Tibial artery (tissue), 4 donors: ENCODE results near the gene SPATS1.
"Not testable (repeated sequence)": the region's sequence is repeated elsewhere in the genome, so short reads cannot be mapped to it uniquely, and the experiment has no call there.

Experiments used
- DNase-seq, 2 donors: peaks; one replicate each; pipeline ENCODE4 v3.0.0-alpha.2; 2019
- H3K27ac ChIP-seq, 2 donors: fragments of 200-600 bp; sonication (generic) in 1 of 2; 1 replicate in 1 of 2; 2 replicates in 1 of 2; pipeline ENCODE4 v1.5.1; 2018 to 2019; ENCODE audit warnings: mild to moderate bottlenecking in 1 of 2
- H3K27me3 ChIP-seq, 2 donors: fragments of 200-600 bp; sonication (generic) in 1 of 2; one replicate each; pipeline versions ENCODE4 v1.5.1 to v1.6.0; 2016 to 2019
- H3K36me3 ChIP-seq, 3 donors: fragments of 200-600 bp; sonication (generic) in 2 of 3; one replicate each; pipeline ENCODE4 v1.5.1; 2016 to 2019; ENCODE audit warnings: mild to moderate bottlenecking in 2 of 3
- H3K4me1 ChIP-seq, 4 donors: fragments of 200-600 bp; sonication (generic) in 2 of 4; 1 replicate in 3 of 4; 2 replicates in 1 of 4; pipeline ENCODE4 v1.5.1; 2016 to 2019
- H3K4me3 ChIP-seq, 2 donors: fragments of 200-600 bp; sonication (generic) in 1 of 2; 1 replicate in 1 of 2; 2 replicates in 1 of 2; pipeline ENCODE4 v1.5.1; 2018 to 2019; ENCODE audit warnings: mild to moderate bottlenecking in 2 of 2
- H3K9me3 ChIP-seq, 3 donors: fragments of 200-600 bp; sonication (generic) in 1 of 3; one replicate each; pipeline ENCODE4 v1.5.1; 2016 to 2019
- intact Hi-C: fragments of 100-400 bp; cut with DNase I; formaldehyde crosslinking; loops from one replicate; pipeline ENCODE4 v1.15.0; 2023; ENCODE audit warnings: low total_unique reads
- TF ChIP-seq, protein P1 (sequence below), 2 experiments: fragments of 200-600 bp in 1 of 2; fragments of 450-650 bp in 1 of 2; IDR thresholded peaks; one replicate each; pipeline ENCODE4 v1.5.1; 2017 to 2019; ENCODE audit warnings: antibody characterized with exemption in 2 of 2, mild to moderate bottlenecking in 1 of 2, moderate library complexity in 1 of 2

The SPATS1 gene

DNA sequence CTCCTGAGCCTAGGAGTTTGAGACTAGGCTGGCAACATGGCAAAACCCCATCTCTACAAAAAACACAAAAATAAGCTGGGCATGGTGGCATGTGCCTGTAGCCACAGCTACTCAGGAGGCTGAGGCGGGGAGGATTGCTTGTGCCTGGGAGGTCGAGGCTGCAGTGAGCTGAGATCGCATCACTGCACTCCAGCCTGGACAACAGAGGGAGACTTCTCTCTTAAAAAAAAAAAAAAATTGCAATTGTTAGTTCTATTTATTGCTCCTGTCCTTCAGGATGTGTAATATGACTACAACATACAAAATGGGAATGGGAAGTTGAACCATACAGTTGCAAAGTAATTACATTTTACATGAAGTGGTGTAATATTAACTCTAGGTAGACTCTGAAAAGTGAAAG, 21.2 kb upstream of the SPATS1 start:
- no peak overlapping the region for H3K27ac ChIP-seq
- no peaks in the 10 kb centered on the region for H3K36me3 ChIP-seq
- no peak overlapping the region for H3K4me3 ChIP-seq
- intact Hi-C loops, result no loop called here
- no peaks in the 10 kb centered on the region for H3K9me3 ChIP-seq
- no peak for DNase-seq
- H3K27me3 ChIP-seq, result peaks cover 0 to 20% of the 10 kb centered on the region in 2 donors
- no peaks in the 10 kb centered on the region for H3K4me1 ChIP-seq
- TF ChIP-seq, protein P1, sequence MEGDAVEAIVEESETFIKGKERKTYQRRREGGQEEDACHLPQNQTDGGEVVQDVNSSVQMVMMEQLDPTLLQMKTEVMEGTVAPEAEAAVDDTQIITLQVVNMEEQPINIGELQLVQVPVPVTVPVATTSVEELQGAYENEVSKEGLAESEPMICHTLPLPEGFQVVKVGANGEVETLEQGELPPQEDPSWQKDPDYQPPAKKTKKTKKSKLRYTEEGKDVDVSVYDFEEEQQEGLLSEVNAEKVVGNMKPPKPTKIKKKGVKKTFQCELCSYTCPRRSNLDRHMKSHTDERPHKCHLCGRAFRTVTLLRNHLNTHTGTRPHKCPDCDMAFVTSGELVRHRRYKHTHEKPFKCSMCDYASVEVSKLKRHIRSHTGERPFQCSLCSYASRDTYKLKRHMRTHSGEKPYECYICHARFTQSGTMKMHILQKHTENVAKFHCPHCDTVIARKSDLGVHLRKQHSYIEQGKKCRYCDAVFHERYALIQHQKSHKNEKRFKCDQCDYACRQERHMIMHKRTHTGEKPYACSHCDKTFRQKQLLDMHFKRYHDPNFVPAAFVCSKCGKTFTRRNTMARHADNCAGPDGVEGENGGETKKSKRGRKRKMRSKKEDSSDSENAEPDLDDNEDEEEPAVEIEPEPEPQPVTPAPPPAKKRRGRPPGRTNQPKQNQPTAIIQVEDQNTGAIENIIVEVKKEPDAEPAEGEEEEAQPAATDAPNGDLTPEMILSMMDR (IDR thresholded peaks at IDR 0.05), result no peak

DNA sequence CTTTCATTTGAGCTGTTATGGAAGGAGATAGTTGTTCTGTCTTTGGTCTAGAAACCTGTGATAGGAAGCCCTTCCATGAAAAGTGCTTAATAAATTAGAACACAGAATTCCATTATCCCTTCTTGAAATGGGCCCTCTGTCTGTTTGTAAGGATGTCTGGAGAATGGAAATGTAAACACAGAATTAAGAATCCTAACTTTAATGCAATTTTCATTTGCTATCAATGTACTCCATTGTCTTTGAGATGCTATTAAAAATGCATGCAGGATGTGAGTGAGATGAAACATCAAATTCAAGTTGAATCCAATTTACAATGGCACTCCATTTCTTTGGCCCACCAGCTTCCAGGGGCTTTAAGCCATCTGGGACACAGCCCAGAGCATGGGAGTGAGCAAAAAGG, 15.4 kb upstream of the SPATS1 start:
- H3K27ac ChIP-seq, result no peak overlapping the region
- H3K27me3 ChIP-seq, result peaks cover 0 to 23% of the 10 kb centered on the region in 2 donors
- intact Hi-C loops, result no loop called here
- no peaks in the 10 kb centered on the region for H3K9me3 ChIP-seq
- DNase-seq, result no peak
- no peaks in the 10 kb centered on the region for H3K4me1 ChIP-seq
- H3K36me3 ChIP-seq, result no peaks in the 10 kb centered on the region
- TF ChIP-seq, protein P1 (IDR thresholded peaks at IDR 0.05), result no peak
- no peak overlapping the region for H3K4me3 ChIP-seq

DNA sequence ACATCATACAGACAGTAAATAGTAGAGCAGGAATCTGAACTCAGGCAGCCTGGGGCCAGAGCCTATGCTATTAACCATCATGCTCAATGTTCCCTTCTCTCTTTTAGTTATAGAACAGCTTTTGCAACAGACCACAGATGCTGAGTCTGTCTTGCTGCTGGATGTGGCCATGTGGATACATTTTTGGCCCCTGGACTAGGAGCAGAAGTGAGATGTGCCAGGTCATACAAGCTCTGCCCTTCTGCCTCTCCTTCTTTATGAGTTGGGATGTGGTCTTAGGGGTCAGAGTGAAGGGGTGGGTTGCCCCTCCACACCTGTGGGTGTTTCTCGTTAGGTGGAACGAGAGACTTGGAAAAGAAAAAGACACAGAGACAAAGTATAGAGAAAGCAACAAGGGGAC, 14.7 kb upstream of the SPATS1 start:
- Histone ChIP-seq H3K27ac (no peak overlapping the region), H3K4me1 (no peaks in the 10 kb centered on the region), H3K9me3 (no peaks in the 10 kb centered on the region), H3K27me3 (peaks cover 0 to 23% of the 10 kb centered on the region in 2 donors), H3K4me3 (no peak overlapping the region), H3K36me3 (no peaks in the 10 kb centered on the region)
- intact Hi-C loops, result no loop called here
- no peak for DNase-seq
- TF ChIP-seq, protein P1 (IDR thresholded peaks at IDR 0.05), result no peak

DNA sequence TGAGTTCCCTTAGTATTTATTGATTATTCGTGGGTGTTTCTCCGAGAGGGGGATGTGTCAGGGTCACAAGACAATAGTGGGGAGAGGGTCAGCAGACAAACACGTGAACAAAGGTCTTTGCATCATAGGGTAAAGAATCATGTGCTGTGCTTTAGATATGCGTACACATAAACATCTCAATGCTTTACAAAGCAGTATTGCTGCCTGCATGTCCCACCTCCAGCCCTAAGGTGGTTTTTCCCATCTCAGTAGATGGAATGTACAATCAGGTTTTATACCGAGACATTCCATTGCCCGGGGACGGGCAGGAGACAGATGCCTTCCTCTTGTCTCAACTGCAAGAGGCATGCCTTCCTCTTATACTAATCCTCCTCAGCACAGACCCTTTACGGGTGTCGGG, 14.2 kb upstream of the SPATS1 start:
- H3K27me3 ChIP-seq, result peaks cover 0 to 25% of the 10 kb centered on the region in 2 donors
- intact Hi-C loops, H3K4me3 ChIP-seq, DNase-seq, H3K9me3 ChIP-seq, H3K4me1 ChIP-seq, H3K27ac ChIP-seq, H3K36me3 ChIP-seq: not testable (repeated sequence)

DNA sequence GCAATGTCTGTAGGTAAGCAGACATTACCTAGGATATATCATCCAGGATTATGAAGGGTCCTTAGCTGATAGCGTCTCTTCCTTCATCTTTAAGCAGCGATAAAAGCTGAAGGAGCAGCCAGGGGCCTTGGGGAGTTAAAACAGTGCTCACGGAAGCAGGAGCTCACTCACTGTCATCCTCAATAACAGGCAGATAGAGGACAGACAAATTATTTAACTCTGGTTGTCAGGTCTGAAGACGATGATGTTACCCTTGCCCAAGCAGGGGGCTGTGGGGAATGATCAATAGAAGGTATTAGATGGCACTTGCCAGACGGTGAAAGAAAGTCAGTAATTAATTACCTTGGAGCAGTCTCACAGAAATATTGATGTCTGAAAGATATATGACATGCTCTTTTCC, 12.6 kb upstream of the SPATS1 start:
- Histone ChIP-seq H3K36me3 (no peaks in the 10 kb centered on the region), H3K27me3 (peaks cover 0 to 38% of the 10 kb centered on the region in 2 donors), H3K9me3 (no peaks in the 10 kb centered on the region), H3K27ac (no peak overlapping the region), H3K4me3 (no peak overlapping the region), H3K4me1 (no peaks in the 10 kb centered on the region)
- intact Hi-C loops, result no loop called here
- TF ChIP-seq, protein P1 (IDR thresholded peaks at IDR 0.05), result no peak
- DNase-seq, result no peak

DNA sequence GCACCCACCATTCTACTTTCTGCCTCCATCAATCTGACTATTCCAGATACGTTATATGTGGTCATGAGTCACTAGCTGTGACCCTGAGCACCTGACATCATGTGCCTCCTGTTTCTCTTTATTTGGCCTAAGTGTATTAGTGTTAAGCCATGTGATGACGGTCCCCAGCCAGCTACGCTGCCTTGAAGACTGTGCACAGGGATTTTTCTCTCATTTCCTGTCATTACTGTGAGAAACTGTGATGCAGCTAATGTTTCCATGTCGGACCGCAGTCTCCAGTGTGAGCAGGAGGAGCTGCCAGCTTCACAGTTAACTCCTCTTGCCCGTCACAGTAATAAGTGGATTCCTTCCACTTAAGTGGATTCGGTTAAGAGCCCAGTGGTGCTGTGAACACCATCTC, 9.9 kb upstream of the SPATS1 start:
- intact Hi-C loops, result no loop called here
- Histone ChIP-seq H3K27ac (no peak overlapping the region), H3K4me3 (no peak overlapping the region), H3K27me3 (peaks cover 0 to 56% of the 10 kb centered on the region in 2 donors), H3K4me1 (no peaks in the 10 kb centered on the region), H3K9me3 (no peaks in the 10 kb centered on the region), H3K36me3 (no peaks in the 10 kb centered on the region)
- no peak for DNase-seq
- TF ChIP-seq, protein P1 (IDR thresholded peaks at IDR 0.05), result no peak
